Esophagus squamous epithelium (tissue), 5 donors: Measurements from ENCODE around the gene PPFIBP1. TPM values are rescaled to one million over a fixed set of nuclear protein-coding genes. Genes with fewer than 3 reads are reported as not detected.

Source experiments
- DNase-seq: peaks from one replicate; lab custom pipeline; 2025; lab: John Stamatoyannopoulos, UW
- H3K27ac ChIP-seq, 4 donors: fragments of 200-600 bp; sonication (generic); one replicate each; pipeline ENCODE4 v1.5.1; 2016 to 2019; ENCODE audit warnings: mild to moderate bottlenecking in 1 of 4
- H3K27me3 ChIP-seq, 4 donors: fragments of 200-600 bp; sonication (generic); 1 replicate in 3 of 4; 2 replicates in 1 of 4; pipeline versions ENCODE4 v1.5.1 to v1.6.0; 2017 to 2021; ENCODE audit warnings: antibody characterized with exemption in 1 of 4
- H3K36me3 ChIP-seq, 3 donors: fragments of 200-600 bp; sonication (generic); one replicate each; pipeline ENCODE4 v1.5.1; 2016 to 2019
- H3K4me1 ChIP-seq, 3 donors: fragments of 200-600 bp; sonication (generic); one replicate each; pipeline ENCODE4 v1.5.1; 2017 to 2019
- H3K4me3 ChIP-seq, 4 donors: fragments of 200-600 bp; sonication (generic); 1 replicate in 3 of 4; 2 replicates in 1 of 4; pipeline ENCODE4 v1.5.1; 2016 to 2019; ENCODE audit warnings: mild to moderate bottlenecking in 2 of 4, moderate library complexity in 1 of 4
- H3K9me3 ChIP-seq, 3 donors: fragments of 200-600 bp; sonication (generic); one replicate each; pipeline ENCODE4 v1.5.1; 2016 to 2019
- POLR2A ChIP-seq, 4 donors: fragments of 450-650 bp; IDR thresholded peaks; one replicate each; pipeline ENCODE4 v1.6.1; 2017; ENCODE audit warnings: antibody characterized with exemption in 4 of 4, mild to moderate bottlenecking in 4 of 4, moderate library complexity in 3 of 4
- WGBS, 2 donors: methylation state at CpG; one replicate each; pipeline ENCODE4 v1.1.5; 2018; 5-methylcytosine and 5-hydroxymethylcytosine counted together
- intact Hi-C: fragments of 100-400 bp; cut with DNase I; formaldehyde crosslinking; loops from one replicate; pipeline ENCODE4 v1.15.0; 2022
- total RNA-seq, 4 donors: library from RNA; depleted of rRNA; stranded (reverse); fragments of >200 nt; gene quantifications; one replicate each; pipeline ENCODE4 v1.1.0, GENCODE V29; 2016
- TF ChIP-seq, protein P1 (sequence below), 6 experiments: fragments of 450-650 bp in 4 of 6; fragments of 200-600 bp in 2 of 6; sonication (generic) in 2 of 6; IDR thresholded peaks; one replicate each; pipeline ENCODE4 v1.5.1; 2016 to 2019; ENCODE audit warnings: antibody characterized with exemption in 6 of 6, mild to moderate bottlenecking in 4 of 6, moderate library complexity in 4 of 6
- donor health status: DM: yes; HTN: yes; CAD: no.

Gene PPFIBP1
- total RNA-seq = 10 to 100 TPM; 41.9 to 62.6 (median 46.7) TPM

DNA sequence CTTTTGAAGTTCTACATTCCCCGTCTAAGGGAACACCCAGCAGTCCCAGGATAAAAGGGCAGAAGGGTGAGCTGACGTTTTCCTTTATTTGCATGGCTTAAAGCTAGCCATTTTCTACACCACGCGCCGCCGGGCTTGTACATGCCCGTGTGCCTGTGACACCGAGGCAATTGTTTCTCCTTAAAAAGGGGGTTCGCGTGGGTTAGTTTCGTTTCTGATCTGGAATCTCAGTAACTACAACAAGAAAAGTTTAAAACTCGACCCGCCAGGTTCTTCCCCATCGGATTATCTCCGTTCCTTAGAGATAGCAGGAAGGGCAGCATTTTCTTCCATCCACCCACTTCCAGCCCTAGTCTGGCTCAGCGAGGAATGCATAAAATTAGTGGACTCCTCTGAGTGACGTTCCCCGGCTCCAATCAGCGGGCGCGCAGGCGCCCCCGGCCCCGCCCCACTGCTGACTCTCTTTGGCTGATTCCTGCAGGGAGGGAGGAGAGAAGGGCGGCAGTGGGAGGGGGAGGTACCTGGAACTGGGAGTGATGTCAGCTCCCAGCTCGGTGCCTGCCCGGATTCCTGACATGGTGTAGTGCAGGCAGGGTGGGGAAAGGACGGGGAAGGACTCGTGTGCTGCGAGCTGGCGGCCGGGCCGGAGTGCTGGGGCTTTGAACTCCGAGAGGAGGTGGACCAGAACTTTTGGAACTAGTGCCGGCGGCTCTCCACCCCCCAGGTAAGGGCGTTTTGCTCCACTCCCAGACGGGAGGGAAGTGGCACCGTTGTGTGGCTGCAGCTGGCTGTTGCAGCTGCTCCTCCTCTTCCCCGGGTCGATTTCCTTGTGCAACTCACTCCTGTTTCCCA lies at the start of gene PPFIBP1:
Gene PPFIBP1 (plus strand): TSS at position 565 of the 852 bp plus-strand sequence. CDS start 109,191 bp downstream, outside the sequence.
- 0% methylated on average over 16 to 26 of the region's 41 CpGs for WGBS, 2 donors
- peak within 1 kb of the TSS; percentile 88 to 97 (median 92) for H3K27ac ChIP-seq
- peak; percentile 82 for DNase-seq
- H3K4me1 ChIP-seq = peaks cover 0 to 61% (median 14%) of the 10 kb centered on the region in 3 donors
- H3K9me3 ChIP-seq = no peaks in the 10 kb centered on the region
- H3K36me3 ChIP-seq = no peaks in the 10 kb centered on the region
- H3K4me3 ChIP-seq = peak within 1 kb of the TSS; percentile 62 to 78 (median 70)
- intact Hi-C loops = no loop called here
- no peaks in the 10 kb centered on the region for H3K27me3 ChIP-seq
- TF ChIP-seq POLR2A (IDR thresholded peaks at IDR 0.05) = peak in 3 of 4 donors; percentile 72 to 89 (median 80)
- TF ChIP-seq, protein P1, sequence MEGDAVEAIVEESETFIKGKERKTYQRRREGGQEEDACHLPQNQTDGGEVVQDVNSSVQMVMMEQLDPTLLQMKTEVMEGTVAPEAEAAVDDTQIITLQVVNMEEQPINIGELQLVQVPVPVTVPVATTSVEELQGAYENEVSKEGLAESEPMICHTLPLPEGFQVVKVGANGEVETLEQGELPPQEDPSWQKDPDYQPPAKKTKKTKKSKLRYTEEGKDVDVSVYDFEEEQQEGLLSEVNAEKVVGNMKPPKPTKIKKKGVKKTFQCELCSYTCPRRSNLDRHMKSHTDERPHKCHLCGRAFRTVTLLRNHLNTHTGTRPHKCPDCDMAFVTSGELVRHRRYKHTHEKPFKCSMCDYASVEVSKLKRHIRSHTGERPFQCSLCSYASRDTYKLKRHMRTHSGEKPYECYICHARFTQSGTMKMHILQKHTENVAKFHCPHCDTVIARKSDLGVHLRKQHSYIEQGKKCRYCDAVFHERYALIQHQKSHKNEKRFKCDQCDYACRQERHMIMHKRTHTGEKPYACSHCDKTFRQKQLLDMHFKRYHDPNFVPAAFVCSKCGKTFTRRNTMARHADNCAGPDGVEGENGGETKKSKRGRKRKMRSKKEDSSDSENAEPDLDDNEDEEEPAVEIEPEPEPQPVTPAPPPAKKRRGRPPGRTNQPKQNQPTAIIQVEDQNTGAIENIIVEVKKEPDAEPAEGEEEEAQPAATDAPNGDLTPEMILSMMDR (IDR thresholded peaks at IDR 0.05) = peak in 4 of 6 experiments; percentile 32 to 47 (median 36)

DNA sequence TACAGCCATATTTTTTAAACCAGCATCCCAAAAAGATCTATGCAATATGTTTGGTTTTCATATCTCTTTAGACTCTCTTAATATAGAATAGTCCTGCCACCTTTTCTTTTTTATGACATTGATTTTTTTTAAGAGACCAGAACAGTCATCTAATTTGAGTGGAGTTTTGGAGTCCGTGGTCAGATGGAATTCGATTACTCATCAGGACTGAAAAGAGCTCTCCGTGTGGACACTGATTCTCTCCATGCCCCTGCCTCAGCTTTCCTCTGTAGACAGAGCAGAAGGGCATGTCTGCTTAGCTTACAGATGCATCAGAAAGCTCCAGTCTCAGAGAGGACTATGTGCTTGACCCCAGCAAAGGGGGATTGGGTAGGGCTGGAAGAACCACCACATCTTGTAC lies 49.7 kb upstream of the PPFIBP1 start:
- Histone ChIP-seq H3K27ac (no peak overlapping the region), H3K27me3 (no peaks in the 10 kb centered on the region), H3K9me3 (peaks cover 0 to 23% (median 22%) of the 10 kb centered on the region in 3 donors), H3K36me3 (no peaks in the 10 kb centered on the region), H3K4me1 (peaks cover 0 to 5% (median 3%) of the 10 kb centered on the region in 3 donors), H3K4me3 (no peak overlapping the region)
- WGBS, 2 donors = 29 to 45% methylated on average over 3 of the region's 3 CpGs
- TF ChIP-seq, protein P1 (IDR thresholded peaks at IDR 0.05) = no peak
- no peak for TF ChIP-seq POLR2A (IDR thresholded peaks at IDR 0.05)
- DNase-seq = no peak
- intact Hi-C loops = no loop called here

DNA sequence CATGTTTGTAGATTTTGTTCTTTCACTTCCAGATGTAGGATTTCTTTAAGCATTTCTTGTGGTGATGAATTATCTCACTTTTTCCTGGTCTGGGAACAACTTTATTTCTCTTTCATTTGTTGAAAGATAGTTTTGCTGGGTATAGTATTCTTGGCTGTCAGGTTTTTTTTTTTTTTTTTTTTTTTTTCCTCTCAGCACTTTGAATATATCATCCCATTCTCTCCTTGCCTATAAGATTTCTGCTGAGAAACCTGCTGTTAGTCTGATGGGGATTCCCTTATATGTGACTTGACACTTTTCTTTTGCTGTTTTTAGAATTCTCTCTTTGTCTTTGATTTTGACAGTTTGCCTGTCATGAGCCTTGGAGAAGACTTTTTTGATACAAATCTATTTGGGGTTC lies 47.0 kb upstream of the PPFIBP1 start:
- Histone ChIP-seq H3K4me3 (no peak overlapping the region), H3K4me1 (peaks cover 0 to 5% (median 3%) of the 10 kb centered on the region in 3 donors), H3K9me3 (peaks cover 0 to 23% (median 22%) of the 10 kb centered on the region in 3 donors), H3K27me3 (no peaks in the 10 kb centered on the region), H3K27ac (no peak overlapping the region), H3K36me3 (no peaks in the 10 kb centered on the region)
- DNase-seq = no peak
- TF ChIP-seq, protein P1 (IDR thresholded peaks at IDR 0.05) = no peak
- no peak for TF ChIP-seq POLR2A (IDR thresholded peaks at IDR 0.05)
- intact Hi-C loops = no loop called here

DNA sequence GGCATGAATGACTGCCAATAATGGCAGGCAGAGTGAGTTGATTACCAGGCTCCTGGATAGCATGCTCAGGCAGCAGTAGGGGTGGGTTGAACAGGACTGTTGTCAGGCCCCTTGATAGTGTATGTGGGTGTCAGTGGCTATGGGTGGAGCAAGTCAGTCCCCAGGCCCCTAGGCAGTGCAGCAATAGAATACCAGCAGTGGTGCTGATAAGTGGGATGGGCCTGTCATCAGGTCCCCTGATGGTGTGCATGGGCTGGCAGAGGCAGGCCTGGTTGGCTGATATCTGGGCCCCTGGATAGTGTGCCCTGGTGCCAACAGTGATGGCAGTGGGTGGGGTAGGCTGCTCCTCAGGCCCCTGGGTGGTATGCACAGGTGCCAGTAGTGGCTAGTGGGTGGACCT lies 45.1 kb upstream of the PPFIBP1 start:
- no peaks in the 10 kb centered on the region for H3K36me3 ChIP-seq
- peaks cover 0 to 5% (median 0%) of the 10 kb centered on the region in 3 donors for H3K4me1 ChIP-seq
- TF ChIP-seq POLR2A (IDR thresholded peaks at IDR 0.05) = no peak
- TF ChIP-seq, protein P1 (IDR thresholded peaks at IDR 0.05) = no peak
- H3K9me3 ChIP-seq = peaks cover 0 to 23% (median 22%) of the 10 kb centered on the region in 3 donors
- no peak for DNase-seq
- no peaks in the 10 kb centered on the region for H3K27me3 ChIP-seq
- H3K27ac ChIP-seq = no peak overlapping the region
- H3K4me3 ChIP-seq = no peak overlapping the region
- intact Hi-C loops = no loop called here

DNA sequence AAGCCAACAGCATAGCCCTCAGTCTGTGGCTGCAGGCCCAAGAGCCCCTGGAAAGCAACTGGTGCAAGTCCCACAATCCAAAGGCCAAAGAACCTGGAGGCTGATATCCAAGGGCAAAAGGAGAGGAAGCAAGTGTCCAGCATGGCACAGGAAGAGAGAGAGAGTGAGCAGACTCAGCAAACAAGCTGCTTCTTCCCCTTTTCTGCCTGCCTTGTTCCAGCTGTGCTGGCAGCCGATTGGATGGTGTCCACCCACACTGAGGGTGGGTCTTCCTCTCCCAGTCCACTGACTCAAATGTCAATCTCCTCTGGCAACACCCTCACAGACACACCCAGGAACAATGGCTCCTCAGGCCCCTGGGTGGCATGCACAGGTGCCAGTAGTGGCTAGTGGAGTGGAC lies 44.0 kb upstream of the PPFIBP1 start:
- Histone ChIP-seq H3K4me1 (no peaks in the 10 kb centered on the region), H3K36me3 (no peaks in the 10 kb centered on the region), H3K9me3 (peaks cover 0 to 23% (median 22%) of the 10 kb centered on the region in 3 donors), H3K27ac (no peak overlapping the region), H3K27me3 (no peaks in the 10 kb centered on the region), H3K4me3 (no peak overlapping the region)
- no peak for TF ChIP-seq POLR2A (IDR thresholded peaks at IDR 0.05)
- TF ChIP-seq, protein P1 (IDR thresholded peaks at IDR 0.05) = no peak
- 90% methylated on average over 1 of the region's 1 CpG; no CpG with 5 or more reads in 1 of the 2 donors for WGBS, 2 donors
- intact Hi-C loops = no loop called here
- no peak for DNase-seq
